A549 (cell line): ENCODE measurements around the gene ABHD13. TPM values are rescaled to one million over a fixed set of nuclear protein-coding genes. Genes with fewer than 3 reads are reported as not detected.

Experiments used
- ATAC-seq, 2 experiments: fragments of 200-7000 bp in 1 of 2; fragments of >200 bp in 1 of 2; cut with Nextera tagmentation in 1 of 2; cut with Tn5 transposase in 1 of 2; 3 replicates each; pipeline versions ENCODE4 v1.8.0 to v1.9.1; 2018 to 2020; ENCODE audit warnings: mild to moderate bottlenecking in 1 of 2, moderate library complexity in 1 of 2
- CTCF ChIA-PET: fragments of 300-600 bp; sonication (Branson Sonifier 250); formaldehyde crosslinking; extraction: SDS; loops from one replicate; lab custom pipeline; 2021; ENCODE audit warnings: antibody characterized with exemption, inconsistent platforms; lab: Yijun Ruan, JAX
- POLR2A ChIA-PET: fragments of 350-600 bp; formaldehyde crosslinking; extraction: SDS; loops from one replicate; lab custom pipeline; 2021; ENCODE audit warnings: antibody characterized with exemption, inconsistent platforms; lab: Yijun Ruan, JAX
- DNase-seq, 2 experiments: peaks; one replicate each; pipeline versions ENCODE4 v3.0.0 to v3.0.0-alpha.2; 2011 to 2016; ENCODE audit warnings: low read depth in 1 of 2, low spot score in 1 of 2
- FAIRE-seq: peaks from 2 replicates; lab custom pipeline; 2011; peaks lifted over from hg19 to GRCh38; lab: Jason Lieb, UNC
- H3K27ac ChIP-seq, 2 experiments: fragments of >200 bp; sonication (Bioruptor Twin); formaldehyde crosslinking; 3 replicates each; pipeline ENCODE4 v1.5.1; 2016 to 2017
- H3K4me1 ChIP-seq: fragments of >200 bp; sonication (Bioruptor Twin); formaldehyde crosslinking; 3 replicates; pipeline ENCODE4 v1.6.1; 2016
- H3K4me2 ChIP-seq: fragments of >200 bp; sonication (Bioruptor Twin); formaldehyde crosslinking; 3 replicates; pipeline ENCODE4 v1.6.1; 2016
- H3K4me3 ChIP-seq: fragments of >200 bp; sonication (Bioruptor Twin); formaldehyde crosslinking; 3 replicates; pipeline ENCODE4 v1.5.1; 2016
- H3K9me3 ChIP-seq: fragments of >200 bp; sonication (Bioruptor Twin); formaldehyde crosslinking; 3 replicates; pipeline ENCODE4 v1.6.1; 2016
- CBX2 ChIP-seq: fragments of 200-600 bp; sonication (generic); IDR thresholded peaks from 2 replicates; pipeline ENCODE4 v1.6.1; 2016; ENCODE audit warnings: low read depth, mild to moderate bottlenecking, borderline replicate concordance
- EP300 ChIP-seq, 2 experiments: fragments of >200 bp; sonication (Bioruptor Twin); formaldehyde crosslinking; IDR thresholded peaks; 2 replicates in 1 of 2; 3 replicates in 1 of 2; pipeline ENCODE4 v1.6.1; 2016 to 2017
- FOSL2 ChIP-seq, 2 experiments: fragments of 450-650 bp in 1 of 2; fragments of >200 bp in 1 of 2; sonication (Bioruptor Twin) in 1 of 2; formaldehyde crosslinking; IDR thresholded peaks; 2 replicates each; pipeline versions ENCODE4 v1.5.0 to v1.6.1; 2016 to 2020; ENCODE audit warnings: mild to moderate bottlenecking in 1 of 2, moderate library complexity in 1 of 2
- HDAC2 ChIP-seq: fragments of 200-600 bp; sonication (generic); IDR thresholded peaks from 2 replicates; pipeline ENCODE4 v1.6.1; 2016
- JUNB ChIP-seq: fragments of >200 bp; sonication (Bioruptor Twin); formaldehyde crosslinking; IDR thresholded peaks from 2 replicates; pipeline ENCODE4 v1.6.1; 2016
- KDM5A ChIP-seq: fragments of 200-600 bp; sonication (generic); IDR thresholded peaks from 2 replicates; pipeline ENCODE4 v1.6.1; 2016; ENCODE audit warnings: antibody characterized with exemption, mild to moderate bottlenecking
- NFE2L2 ChIP-seq: fragments of 150-350 bp; conservative IDR thresholded peaks from 2 replicates; pipeline ENCODE4 v1.6.1; 2014; ENCODE audit warnings: low read length
- NPAS2 ChIP-seq: fragments of 250-450 bp; sonication (Bioruptor Pico); IDR thresholded peaks from 2 replicates; pipeline ENCODE4 v1.8.0; 2022; ENCODE audit warnings: mild to moderate bottlenecking, moderate library complexity, borderline replicate concordance
- POLR2A ChIP-seq: IDR thresholded peaks from 2 replicates; pipeline ENCODE4 v1.6.1; 2012; ENCODE audit warnings: mild to moderate bottlenecking, low read length
- RARB ChIP-seq: fragments of 250-450 bp; sonication (Bioruptor Pico); IDR thresholded peaks from 2 replicates; pipeline ENCODE4 v1.8.0; 2021; ENCODE audit warnings: mild to moderate bottlenecking, moderate library complexity
- WGBS: methylation state at CpG from one replicate; pipeline ENCODE4 v1.1.6; 2017; ENCODE audit errors: missing lambda C conversion rate; 5-methylcytosine and 5-hydroxymethylcytosine counted together
- polyA plus RNA-seq, 4 experiments: library from polyadenylated mRNA; depleted of rRNA in 3 of 4; stranded (reverse); fragments of >200 nt; fragmentation: RNase III in 1 of 4; extraction: RNeasy Plus Mini Kit Qiagen cat#74134 plus additional on column Dnase treatment in 1 of 4; gene quantifications; 2 replicates in 3 of 4; 3 replicates in 1 of 4; pipeline ENCODE4 v1.2.3, GENCODE V29; 2011 to 2017
- TF ChIP-seq, protein P1 (sequence below): fragments of >200 bp; sonication (Bioruptor Twin); formaldehyde crosslinking; IDR thresholded peaks from 3 replicates; pipeline ENCODE4 v1.6.1; 2016
- TF ChIP-seq, protein P2 (sequence below): IDR thresholded peaks from 2 replicates; pipeline ENCODE4 v1.6.1; 2012
- TF ChIP-seq, protein P3 (sequence below): IDR thresholded peaks from 2 replicates; pipeline ENCODE4 v1.6.1; 2012
- TF ChIP-seq, protein P4 (sequence below): fragments of 250-450 bp; sonication (Bioruptor Pico); IDR thresholded peaks from 2 replicates; pipeline ENCODE4 v1.5.0; 2020; ENCODE audit warnings: low read depth, mild to moderate bottlenecking, moderate library complexity
- TF ChIP-seq, protein P5 (sequence below): IDR thresholded peaks from 2 replicates; pipeline ENCODE4 v1.6.1; 2012; ENCODE audit warnings: low read depth, borderline replicate concordance

Gene ABHD13
- polyA plus RNA-seq, 2 of the 4 experiments (the other 2 are of a cell fraction) = 5.7 to 9.7 TPM

DNA sequence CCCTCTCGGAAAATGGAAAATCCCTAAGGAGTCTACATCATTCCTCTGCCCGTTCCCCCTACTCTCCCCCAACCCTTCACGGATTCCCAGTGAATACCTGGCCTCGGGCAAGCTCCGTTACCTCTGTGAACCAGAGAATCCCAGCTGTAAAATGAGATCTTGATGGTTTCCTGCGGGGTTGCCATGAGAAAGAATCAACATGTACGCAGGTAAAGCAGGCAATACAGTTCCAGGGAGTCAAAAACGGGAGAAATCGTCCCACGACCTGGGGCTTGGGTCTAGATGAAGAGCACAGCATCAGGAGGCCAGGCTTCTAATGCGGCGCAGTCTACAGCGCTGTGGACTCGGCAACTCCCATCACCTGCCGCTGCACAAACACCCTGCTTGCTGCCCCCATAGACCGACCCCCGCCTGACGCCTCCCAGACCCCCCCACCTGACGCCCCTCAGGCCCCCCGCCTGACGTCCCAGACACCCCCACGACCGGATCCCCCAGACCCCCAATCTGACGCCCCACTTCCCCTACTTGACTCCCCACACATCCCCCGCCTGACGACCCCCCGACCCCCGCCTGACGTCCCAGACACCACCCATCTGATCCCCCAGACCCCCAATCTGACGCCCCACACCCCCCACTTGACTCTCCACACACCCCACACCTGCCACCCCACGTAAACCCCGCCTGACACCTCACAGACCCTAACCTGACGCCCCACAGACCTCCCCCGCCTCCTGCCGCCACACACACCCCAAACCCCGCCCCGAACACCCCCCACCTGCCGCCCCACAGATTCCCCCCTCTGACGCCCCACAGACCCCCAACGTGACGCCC, 3.5 kb upstream of the ABHD13 start:
- peak overlapping the region; percentile 55 to 91; a peak in 4 of 6 replicates for H3K27ac ChIP-seq
- POLR2A ChIA-PET = no interaction called here

DNA sequence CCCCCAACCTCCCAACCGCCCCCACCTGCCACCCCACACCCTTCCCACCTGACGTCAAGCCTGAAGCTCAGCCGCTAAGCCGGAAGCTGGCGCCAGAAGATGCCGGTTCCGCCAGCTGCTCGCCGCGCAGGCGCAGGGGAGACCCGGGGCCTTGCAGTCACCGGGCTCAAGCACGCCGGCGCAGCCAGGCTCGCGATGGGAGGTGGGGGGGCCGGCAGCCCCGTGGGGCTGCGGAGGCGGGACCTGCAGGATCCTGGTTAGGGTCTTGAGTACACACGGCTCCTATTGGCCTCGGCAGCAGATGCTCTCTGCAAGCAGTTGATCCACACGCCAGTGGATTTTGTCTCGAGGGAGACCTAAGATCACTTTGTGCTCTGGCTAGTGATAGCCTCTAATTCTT, 2.8 kb upstream of the ABHD13 start, which contains the start of gene LIG4:
Gene LIG4 (minus strand): TSS at position 101 of the 400 bp plus-strand sequence. CDS start 4,268 bp downstream, outside the sequence.
- Histone ChIP-seq H3K4me2 (peak within 1 kb of the TSS; percentile 98), H3K9me3 (no peaks in the 10 kb centered on the region), H3K4me3 (peak within 1 kb of the TSS; percentile 57), H3K4me1 (peaks cover 27% of the 10 kb centered on the region; the same call in 2 of the 3 replicates), H3K27ac (peak within 1 kb of the TSS; percentile 77 to 91)
- no peak for TF ChIP-seq HDAC2
- TF ChIP-seq, protein P1, sequence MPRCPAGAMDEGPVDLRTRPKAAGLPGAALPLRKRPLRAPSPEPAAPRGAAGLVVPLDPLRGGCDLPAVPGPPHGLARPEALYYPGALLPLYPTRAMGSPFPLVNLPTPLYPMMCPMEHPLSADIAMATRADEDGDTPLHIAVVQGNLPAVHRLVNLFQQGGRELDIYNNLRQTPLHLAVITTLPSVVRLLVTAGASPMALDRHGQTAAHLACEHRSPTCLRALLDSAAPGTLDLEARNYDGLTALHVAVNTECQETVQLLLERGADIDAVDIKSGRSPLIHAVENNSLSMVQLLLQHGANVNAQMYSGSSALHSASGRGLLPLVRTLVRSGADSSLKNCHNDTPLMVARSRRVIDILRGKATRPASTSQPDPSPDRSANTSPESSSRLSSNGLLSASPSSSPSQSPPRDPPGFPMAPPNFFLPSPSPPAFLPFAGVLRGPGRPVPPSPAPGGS = no peak
- TF ChIP-seq, protein P2, sequence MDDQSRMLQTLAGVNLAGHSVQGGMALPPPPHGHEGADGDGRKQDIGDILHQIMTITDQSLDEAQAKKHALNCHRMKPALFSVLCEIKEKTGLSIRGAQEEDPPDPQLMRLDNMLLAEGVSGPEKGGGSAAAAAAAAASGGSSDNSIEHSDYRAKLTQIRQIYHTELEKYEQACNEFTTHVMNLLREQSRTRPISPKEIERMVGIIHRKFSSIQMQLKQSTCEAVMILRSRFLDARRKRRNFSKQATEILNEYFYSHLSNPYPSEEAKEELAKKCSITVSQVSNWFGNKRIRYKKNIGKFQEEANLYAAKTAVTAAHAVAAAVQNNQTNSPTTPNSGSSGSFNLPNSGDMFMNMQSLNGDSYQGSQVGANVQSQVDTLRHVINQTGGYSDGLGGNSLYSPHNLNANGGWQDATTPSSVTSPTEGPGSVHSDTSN = peak; percentile 70; the same call in 1 of the 2 replicates
- TF ChIP-seq, protein P3, sequence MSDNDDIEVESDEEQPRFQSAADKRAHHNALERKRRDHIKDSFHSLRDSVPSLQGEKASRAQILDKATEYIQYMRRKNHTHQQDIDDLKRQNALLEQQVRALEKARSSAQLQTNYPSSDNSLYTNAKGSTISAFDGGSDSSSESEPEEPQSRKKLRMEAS = peak; percentile 72; the same call in 1 of the 2 replicates
- no peak for TF ChIP-seq FOSL2 (IDR thresholded peaks at IDR 0.05)
- TF ChIP-seq FOSL2 (CRISPR knock-in tag; IDR thresholded peaks at IDR 0.05) = no peak
- TF ChIP-seq, protein P4, sequence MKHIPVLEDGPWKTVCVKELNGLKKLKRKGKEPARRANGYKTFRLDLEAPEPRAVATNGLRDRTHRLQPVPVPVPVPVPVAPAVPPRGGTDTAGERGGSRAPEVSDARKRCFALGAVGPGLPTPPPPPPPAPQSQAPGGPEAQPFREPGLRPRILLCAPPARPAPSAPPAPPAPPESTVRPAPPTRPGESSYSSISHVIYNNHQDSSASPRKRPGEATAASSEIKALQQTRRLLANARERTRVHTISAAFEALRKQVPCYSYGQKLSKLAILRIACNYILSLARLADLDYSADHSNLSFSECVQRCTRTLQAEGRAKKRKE (CRISPR knock-in tag) = no peak
- TF ChIP-seq POLR2A = peak; percentile 32
- TF ChIP-seq RARB = no peak
- TF ChIP-seq, protein P5, sequence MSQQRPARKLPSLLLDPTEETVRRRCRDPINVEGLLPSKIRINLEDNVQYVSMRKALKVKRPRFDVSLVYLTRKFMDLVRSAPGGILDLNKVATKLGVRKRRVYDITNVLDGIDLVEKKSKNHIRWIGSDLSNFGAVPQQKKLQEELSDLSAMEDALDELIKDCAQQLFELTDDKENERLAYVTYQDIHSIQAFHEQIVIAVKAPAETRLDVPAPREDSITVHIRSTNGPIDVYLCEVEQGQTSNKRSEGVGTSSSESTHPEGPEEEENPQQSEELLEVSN = peak; percentile 45; the same call in 1 of the 2 replicates
- no peak for TF ChIP-seq CBX2
- WGBS = 0% methylated on average over 4 of the region's 26 CpGs
- ATAC-seq (peak; percentile 82 to 86), DNase-seq (peak; percentile 64 to 90), FAIRE-seq (no peak)
- CTCF ChIA-PET = no interaction called here
- POLR2A ChIA-PET = no interaction called here

More for the DNA sequence above, 3.5 kb upstream of the ABHD13 start:
- peak overlapping the region; percentile 57 for H3K4me3 ChIP-seq
- CTCF ChIA-PET = no interaction called here
- no peak for TF ChIP-seq NPAS2 (CRISPR knock-in tag)
- no peak for TF ChIP-seq JUNB
- no peak for TF ChIP-seq EP300 (IDR thresholded peaks at IDR 0.05)
- no peak for TF ChIP-seq KDM5A
- TF ChIP-seq, protein P2 = no peak
- TF ChIP-seq NFE2L2 = no peak
- DNase-seq = no peak
- H3K9me3 ChIP-seq = no peaks in the 10 kb centered on the region
- peak overlapping the region; percentile 62 for H3K4me2 ChIP-seq
- 79% methylated on average over 15 of the region's 41 CpGs for WGBS
- no peak for FAIRE-seq
- peaks cover 20% of the 10 kb centered on the region; the same call in 2 of the 3 replicates for H3K4me1 ChIP-seq
- no peak for ATAC-seq
